Stimulated activated CD8-positive, alpha-beta memory T cell treated with anti-CD3 and anti-CD28 coated beads, Interleukin-4, amount 100 ng/mL, for 24 hours (primary cell): ENCODE data around the gene TNFSF11.

Source experiments
- DNase-seq: peaks from one replicate; pipeline ENCODE4 v3.0.0-alpha.2; 2020; ENCODE audit warnings: low read depth

Gene TNFSF11

GRCh38 chr13:42653679-42654078 lies 79.7 kb downstream of the TNFSF11 start:
- DNase-seq = no peak

- DNase-seq = no peak
Observed at GRCh38 chr13:42654212-42654611, 80.3 kb downstream of the TNFSF11 start.

- no peak for DNase-seq
Observed at GRCh38 chr13:42654722-42655121, 80.8 kb downstream of the TNFSF11 start.

- no peak for DNase-seq
Observed at GRCh38 chr13:42656161-42656560, 82.2 kb downstream of the TNFSF11 start.

GRCh38 chr13:42656958-42657357 lies 83.0 kb downstream of the TNFSF11 start:
- DNase-seq = no peak
